ENCODE data around the gene APBA1. TPM values are rescaled to one million over a fixed set of nuclear protein-coding genes. Genes with fewer than 3 reads are reported as not detected.

Gene APBA1
- total RNA-seq, 1 experiment from 2014 or later: 0.53 TPM

- peaks cover 14% of the 10 kb centered on the region for H3K4me1 ChIP-seq
- H3K9me3 ChIP-seq (replicated peaks): no peaks in the 10 kb centered on the region
- H3K4me3 ChIP-seq: no peak overlapping the region
- H3K36me3 ChIP-seq: no peaks in the 10 kb centered on the region
- no peak for DNase-seq
- H3K27me3 ChIP-seq: no peaks in the 10 kb centered on the region
- H3K27ac ChIP-seq: no peak overlapping the region
Observed at GRCh38 chr9:69385581-69386033, 286.6 kb downstream of the APBA1 start.

- H3K4me1 ChIP-seq: peaks cover 27% of the 10 kb centered on the region
- no peaks in the 10 kb centered on the region for H3K9me3 ChIP-seq (replicated peaks)
- no peaks in the 10 kb centered on the region for H3K27me3 ChIP-seq
- DNase-seq: no peak
- no peak overlapping the region for H3K4me3 ChIP-seq
- no peak overlapping the region for H3K27ac ChIP-seq
- H3K36me3 ChIP-seq: no peaks in the 10 kb centered on the region
Observed at GRCh38 chr9:69382135-69382534, 290.0 kb downstream of the APBA1 start.

GRCh38 chr9:69380811-69381210 lies 291.4 kb downstream of the APBA1 start:
- Histone ChIP-seq H3K4me1 (peaks cover 39% of the 10 kb centered on the region), H3K9me3 (replicated peaks) (no peaks in the 10 kb centered on the region), H3K36me3 (no peaks in the 10 kb centered on the region), H3K27me3 (no peaks in the 10 kb centered on the region), H3K4me3 (no peak overlapping the region), H3K27ac (no peak overlapping the region)
- no peak for DNase-seq

GRCh38 chr9:69380301-69380700 lies 291.9 kb downstream of the APBA1 start:
- no peak for DNase-seq
- peak overlapping the region; percentile 46; the same call in 1 of the 2 replicates for H3K27ac ChIP-seq
- peaks cover 40% of the 10 kb centered on the region for H3K4me1 ChIP-seq
- no peaks in the 10 kb centered on the region for H3K27me3 ChIP-seq
- H3K36me3 ChIP-seq: no peaks in the 10 kb centered on the region
- no peaks in the 10 kb centered on the region for H3K9me3 ChIP-seq (replicated peaks)
- H3K4me3 ChIP-seq: peak overlapping the region; percentile 34; the same call in 1 of the 2 replicates

- DNase-seq: peak; percentile 82 to 89
- Histone ChIP-seq H3K4me1 (peaks cover 40% of the 10 kb centered on the region), H3K27ac (peak overlapping the region; percentile 46), H3K27me3 (no peaks in the 10 kb centered on the region), H3K36me3 (no peaks in the 10 kb centered on the region), H3K9me3 (replicated peaks) (no peaks in the 10 kb centered on the region), H3K4me3 (peak overlapping the region; percentile 34)
Observed at GRCh38 chr9:69379270-69379982, 292.7 kb downstream of the APBA1 start.

- H3K36me3 ChIP-seq: no peaks in the 10 kb centered on the region
- no peak overlapping the region for H3K4me3 ChIP-seq
- DNase-seq: no peak
- peaks cover 40% of the 10 kb centered on the region for H3K4me1 ChIP-seq
- H3K27ac ChIP-seq: no peak overlapping the region
- no peaks in the 10 kb centered on the region for H3K27me3 ChIP-seq
- no peaks in the 10 kb centered on the region for H3K9me3 ChIP-seq (replicated peaks)
Observed at GRCh38 chr9:69377981-69378380, 294.2 kb downstream of the APBA1 start.

Other genes with a start within 250 kb of the APBA1 start
- gene PTAR1, start 87.6 kb upstream of the APBA1 start, total RNA-seq (2014; rRNA removed; shearing (Covaris generic)): 76.3 and 85.5 TPM in 2 replicates
- gene CFAP95, start 148.4 kb upstream of the APBA1 start, total RNA-seq (2014; rRNA removed; shearing (Covaris generic)): not detected in 2 replicates